NK-92 (cell line): ENCODE data around the gene TMEM120B.
"Not testable (repeated sequence)": the region's sequence is repeated elsewhere in the genome, so short reads cannot be mapped to it uniquely, and the experiment has no call there.

Experiments used
- DNase-seq: peaks from one replicate; lab custom pipeline; 2025; ENCODE audit not compliant: unreplicated experiment; lab: John Stamatoyannopoulos, UW

The TMEM120B gene

GRCh38 chr12:121745545-121745944, 33.0 kb downstream of the TMEM120B start:
- DNase-seq, result not testable (repeated sequence)

GRCh38 chr12:121748218-121748570, 35.6 kb downstream of the TMEM120B start:
- DNase-seq, result no peak

- DNase-seq, result no peak
Observed at GRCh38 chr12:121748571-121749265, 36.2 kb downstream of the TMEM120B start.

- DNase-seq, result no peak
Observed at GRCh38 chr12:121749267-121749666, 36.7 kb downstream of the TMEM120B start.

- no peak for DNase-seq
Observed at GRCh38 chr12:121750507-121750955, 38.0 kb downstream of the TMEM120B start.

GRCh38 chr12:121751034-121751433, 38.5 kb downstream of the TMEM120B start:
- no peak for DNase-seq

GRCh38 chr12:121751749-121752351, 39.3 kb downstream of the TMEM120B start:
- no peak for DNase-seq

- no peak for DNase-seq
Observed at GRCh38 chr12:121753844-121754264, 41.3 kb downstream of the TMEM120B start.

GRCh38 chr12:121754836-121755235, 42.3 kb downstream of the TMEM120B start:
- no peak for DNase-seq

GRCh38 chr12:121755591-121755990, 43.0 kb downstream of the TMEM120B start:
- no peak for DNase-seq

GRCh38 chr12:121758536-121758935, 46.0 kb downstream of the TMEM120B start:
- DNase-seq, result not testable (repeated sequence)

- no peak for DNase-seq
Observed at GRCh38 chr12:121762269-121762668, 49.7 kb downstream of the TMEM120B start.

GRCh38 chr12:121764808-121765207, 52.3 kb downstream of the TMEM120B start:
- no peak for DNase-seq

GRCh38 chr12:121765573-121765972, 53.0 kb downstream of the TMEM120B start:
- DNase-seq, result no peak

GRCh38 chr12:121766290-121767039, 53.9 kb downstream of the TMEM120B start:
- no peak for DNase-seq

GRCh38 chr12:121767525-121768016, 55.0 kb downstream of the TMEM120B start:
- DNase-seq, result no peak

GRCh38 chr12:121769297-121769830, 56.8 kb downstream of the TMEM120B start:
- DNase-seq, result no peak

GRCh38 chr12:121769831-121770301, 57.3 kb downstream of the TMEM120B start:
- DNase-seq, result no peak

- DNase-seq, result no peak
Observed at GRCh38 chr12:121770388-121770787, 57.8 kb downstream of the TMEM120B start.

- DNase-seq, result no peak
Observed at GRCh38 chr12:121770813-121771625, 58.5 kb downstream of the TMEM120B start.
